Measurements from ENCODE around the gene LNPEP.

DNA sequence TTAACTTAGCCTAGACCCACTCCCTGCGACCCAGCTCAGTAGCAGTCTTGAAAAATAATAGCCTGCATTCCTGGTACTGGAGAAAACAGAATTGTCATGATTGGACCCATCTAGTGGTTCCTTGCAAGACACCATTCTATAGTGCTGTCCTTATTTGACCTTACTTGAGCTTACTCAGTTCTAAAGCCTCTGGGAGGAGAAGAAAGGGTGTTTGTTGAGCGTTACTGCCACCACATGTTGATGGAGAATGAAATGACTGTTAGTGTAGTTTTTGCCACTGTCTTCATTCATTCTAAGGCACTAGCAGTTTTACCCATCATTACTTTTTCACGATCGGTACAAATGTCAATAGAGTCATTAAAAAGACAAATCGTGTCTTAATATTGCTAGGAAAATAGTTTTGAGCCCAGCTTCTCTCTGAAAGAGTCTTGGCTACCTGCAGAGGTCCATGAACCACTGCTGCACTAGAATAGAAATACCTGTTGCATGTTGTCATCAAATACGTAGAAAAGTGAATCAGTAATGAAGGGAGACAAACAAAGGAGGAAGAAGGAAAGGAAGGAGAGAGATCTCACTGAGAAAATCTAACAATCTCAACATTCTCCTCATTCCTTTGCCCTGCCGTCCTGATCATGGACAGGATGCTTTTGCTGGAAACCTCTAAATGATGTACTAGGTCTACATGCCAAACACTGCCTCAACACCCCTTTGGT, 110.5 kb downstream of the LNPEP start:
- no peak for TF ChIP-seq CTCF (IDR thresholded peaks at IDR 0.05)
- TF ChIP-seq EP300 (IDR thresholded peaks at IDR 0.05; ENCODE audit: low read depth), result no peak
- no peak for TF ChIP-seq POLR2AphosphoS5 (IDR thresholded peaks at IDR 0.05)
- no peak for TF ChIP-seq POLR2A (IDR thresholded peaks at IDR 0.05)
